Muscle of leg (tissue), 11 donors: ENCODE measurements around the gene ANGPTL8. TPM values are rescaled to one million over a fixed set of nuclear protein-coding genes. Genes with fewer than 3 reads are reported as not detected.

Experiments
- DNase-seq: peaks from one replicate; pipeline ENCODE4 v3.0.0; 2013
- H3K27ac ChIP-seq: one replicate; pipeline ENCODE4 v1.5.1; 2013; ENCODE audit warnings: mild to moderate bottlenecking, low read length, control low read depth
- H3K27me3 ChIP-seq: one replicate; pipeline ENCODE4 v1.6.1; 2013; ENCODE audit warnings: low read length; ENCODE audit not compliant: control insufficient read depth, insufficient read depth
- H3K36me3 ChIP-seq: one replicate; pipeline ENCODE4 v1.6.1; 2013; ENCODE audit warnings: low read length; ENCODE audit not compliant: control insufficient read depth, insufficient read depth
- H3K4me1 ChIP-seq: one replicate; pipeline ENCODE4 v1.6.1; 2013; ENCODE audit warnings: low read length; ENCODE audit not compliant: control insufficient read depth, insufficient read depth
- H3K4me3 ChIP-seq: one replicate; pipeline ENCODE4 v1.5.1; 2013; ENCODE audit warnings: low read length, control low read depth
- H3K9me3 ChIP-seq: replicated peaks from 2 replicates; pipeline ENCODE4 v1.6.1; 2013; ENCODE audit warnings: low read depth, low read length; ENCODE audit not compliant: control insufficient read depth
- WGBS: methylation state at CpG from one replicate; pipeline ENCODE4 v1.1.5; 2013; ENCODE audit warnings: missing lambda C conversion rate; ENCODE audit not compliant: insufficient coverage; 5-methylcytosine and 5-hydroxymethylcytosine counted together
- polyA plus RNA-seq, 8 donors: library from polyadenylated mRNA; unstranded; fragments of 120-200 nt; gene quantifications; one replicate each; pipeline versions ENCODE4 v1.2.1 to v1.2.3, GENCODE V29; 2013; ENCODE audit warnings: inconsistent platforms in 1 of 8, low replicate concordance in 1 of 8; ENCODE audit not compliant: insufficient read length in 8 of 8, insufficient read depth in 1 of 8
- total RNA-seq: library from RNA; stranded (reverse); fragments of 120-200 nt; gene quantifications from one replicate; pipeline ENCODE4 v1.2.4, GENCODE V29; 2013

Gene ANGPTL8
- total and polyA plus RNA-seq, 9 donors = 0.18 to 0.53 (median 0.44) TPM; not detected in 2

GRCh38 chr19:11269408-11269807 is 30.0 kb downstream of the ANGPTL8 start:
- DNase-seq = no peak
- WGBS = 40% methylated on average over 2 of the region's 7 CpGs
- H3K27ac ChIP-seq = peak overlapping the region; percentile 50

GRCh38 chr19:11273296-11273695 is 33.9 kb downstream of the ANGPTL8 start:
- no peak overlapping the region for H3K4me3 ChIP-seq
- DNase-seq = no peak
- H3K27ac ChIP-seq = no peak overlapping the region
- H3K36me3 ChIP-seq = no peaks in the 10 kb centered on the region
- H3K9me3 ChIP-seq = no peaks in the 10 kb centered on the region
- H3K27me3 ChIP-seq = no peaks in the 10 kb centered on the region
- WGBS = no CpG with 5 or more reads among the region's 2 CpGs
- peaks cover 11% of the 10 kb centered on the region for H3K4me1 ChIP-seq

More at GRCh38 chr19:11269408-11269807, 30.0 kb downstream of the ANGPTL8 start:
- Histone ChIP-seq H3K27me3 (no peaks in the 10 kb centered on the region), H3K36me3 (no peaks in the 10 kb centered on the region), H3K4me3 (no peak overlapping the region), H3K9me3 (no peaks in the 10 kb centered on the region), H3K4me1 (peaks cover 24% of the 10 kb centered on the region)

DNA sequence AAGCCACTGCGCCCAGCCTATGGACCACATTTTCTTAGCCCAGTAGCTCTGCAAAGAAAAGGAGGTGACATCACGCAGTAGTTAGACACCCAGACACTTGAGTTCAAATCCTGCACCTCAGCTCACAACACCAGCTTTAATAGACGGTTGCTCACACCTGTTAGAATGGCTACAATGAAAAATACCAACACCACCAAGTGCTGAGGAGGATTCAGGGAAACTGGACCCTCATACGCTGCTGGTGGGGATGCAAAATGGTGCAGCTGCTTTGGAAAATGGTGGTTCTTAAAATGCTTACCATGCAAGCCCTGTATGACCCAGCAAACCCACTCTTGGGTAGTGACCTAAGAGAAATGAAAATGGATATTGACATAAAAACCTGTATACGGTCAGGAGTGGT is 34.6 kb downstream of the ANGPTL8 start:
- Histone ChIP-seq H3K27ac (no peak overlapping the region), H3K4me1 (peaks cover 5% of the 10 kb centered on the region), H3K9me3 (no peaks in the 10 kb centered on the region), H3K27me3 (no peaks in the 10 kb centered on the region), H3K4me3 (no peak overlapping the region), H3K36me3 (no peaks in the 10 kb centered on the region)
- no peak for DNase-seq
- 96% methylated on average over 2 of the region's 5 CpGs for WGBS

DNA sequence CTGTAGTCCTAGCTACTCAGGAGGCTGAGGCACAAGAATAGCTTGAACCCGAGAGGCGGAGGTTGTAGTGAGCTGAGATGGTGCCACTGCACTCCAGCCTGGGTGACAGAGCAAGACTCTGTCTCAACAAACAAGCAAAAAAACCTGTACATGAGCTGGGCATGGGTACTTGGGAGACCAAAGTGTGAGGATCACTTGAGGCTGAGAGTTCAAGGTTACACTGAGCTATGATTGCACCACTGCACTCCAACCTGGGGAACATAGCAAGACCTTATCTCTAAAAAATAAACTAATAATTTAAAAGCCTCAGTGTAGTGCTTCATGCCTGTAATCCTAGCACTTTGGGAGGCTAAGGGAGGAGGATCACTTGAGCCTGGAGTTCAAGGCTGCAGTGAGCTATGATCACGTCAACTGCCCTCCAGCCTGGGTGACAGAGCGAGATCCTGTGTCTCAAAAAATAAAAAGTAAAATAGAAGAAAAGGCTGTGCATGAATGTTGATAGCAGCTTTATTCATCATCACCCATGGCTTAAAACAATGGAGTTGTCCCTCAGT is 35.2 kb downstream of the ANGPTL8 start:
- Histone ChIP-seq H3K4me3 (no peak overlapping the region), H3K27ac (no peak overlapping the region), H3K4me1 (no peaks in the 10 kb centered on the region), H3K9me3 (no peaks in the 10 kb centered on the region), H3K36me3 (no peaks in the 10 kb centered on the region), H3K27me3 (no peaks in the 10 kb centered on the region)
- WGBS = 100% methylated on average over 2 of the region's 4 CpGs
- DNase-seq = no peak

GRCh38 chr19:11278670-11279069 is 39.3 kb downstream of the ANGPTL8 start:
- no peak for DNase-seq
- no peaks in the 10 kb centered on the region for H3K36me3 ChIP-seq
- WGBS = 100% methylated on average over 1 of the region's 6 CpGs
- peaks cover 3% of the 10 kb centered on the region for H3K4me1 ChIP-seq
- no peak overlapping the region for H3K27ac ChIP-seq
- H3K27me3 ChIP-seq = no peaks in the 10 kb centered on the region
- H3K9me3 ChIP-seq = no peaks in the 10 kb centered on the region
- H3K4me3 ChIP-seq = no peak overlapping the region

GRCh38 chr19:11279505-11280236 is 40.3 kb downstream of the ANGPTL8 start:
- Histone ChIP-seq H3K9me3 (no peaks in the 10 kb centered on the region), H3K36me3 (no peaks in the 10 kb centered on the region), H3K27ac (peak overlapping the region; percentile 17), H3K4me1 (peaks cover 6% of the 10 kb centered on the region), H3K27me3 (no peaks in the 10 kb centered on the region), H3K4me3 (no peak overlapping the region)
- WGBS = 57% methylated on average over 1 of the region's 5 CpGs
- no peak for DNase-seq

GRCh38 chr19:11281356-11282049 is 42.1 kb downstream of the ANGPTL8 start:
- H3K9me3 ChIP-seq = no peaks in the 10 kb centered on the region
- H3K4me3 ChIP-seq = no peak overlapping the region
- H3K27ac ChIP-seq = peak overlapping the region; percentile 20
- H3K27me3 ChIP-seq = no peaks in the 10 kb centered on the region
- WGBS = 27% methylated on average over 4 of the region's 11 CpGs
- DNase-seq = peak; percentile 50
- no peaks in the 10 kb centered on the region for H3K36me3 ChIP-seq
- peaks cover 6% of the 10 kb centered on the region for H3K4me1 ChIP-seq

DNA sequence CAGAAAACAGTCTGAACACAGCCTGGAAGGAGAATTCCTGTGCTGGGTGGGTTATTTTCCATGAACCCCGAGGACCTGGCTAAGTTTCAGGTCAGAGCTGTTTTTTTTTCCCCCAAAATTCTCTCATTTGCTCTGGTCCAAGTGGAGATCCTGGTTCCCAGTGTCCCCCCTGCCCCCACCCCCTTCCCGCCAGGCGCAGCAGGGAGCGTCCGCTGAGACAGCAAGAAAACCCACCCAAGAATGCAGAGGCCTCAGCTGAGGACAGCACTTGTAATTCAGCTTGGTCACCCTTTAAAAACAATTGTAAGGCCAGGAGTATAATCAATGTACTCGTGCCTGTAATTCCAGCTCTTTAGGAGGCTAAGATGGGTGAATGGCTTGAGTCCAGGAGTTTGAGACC is 45.1 kb downstream of the ANGPTL8 start:
- peak overlapping the region; percentile 51 for H3K27ac ChIP-seq
- peak; percentile 51 for DNase-seq

DNA sequence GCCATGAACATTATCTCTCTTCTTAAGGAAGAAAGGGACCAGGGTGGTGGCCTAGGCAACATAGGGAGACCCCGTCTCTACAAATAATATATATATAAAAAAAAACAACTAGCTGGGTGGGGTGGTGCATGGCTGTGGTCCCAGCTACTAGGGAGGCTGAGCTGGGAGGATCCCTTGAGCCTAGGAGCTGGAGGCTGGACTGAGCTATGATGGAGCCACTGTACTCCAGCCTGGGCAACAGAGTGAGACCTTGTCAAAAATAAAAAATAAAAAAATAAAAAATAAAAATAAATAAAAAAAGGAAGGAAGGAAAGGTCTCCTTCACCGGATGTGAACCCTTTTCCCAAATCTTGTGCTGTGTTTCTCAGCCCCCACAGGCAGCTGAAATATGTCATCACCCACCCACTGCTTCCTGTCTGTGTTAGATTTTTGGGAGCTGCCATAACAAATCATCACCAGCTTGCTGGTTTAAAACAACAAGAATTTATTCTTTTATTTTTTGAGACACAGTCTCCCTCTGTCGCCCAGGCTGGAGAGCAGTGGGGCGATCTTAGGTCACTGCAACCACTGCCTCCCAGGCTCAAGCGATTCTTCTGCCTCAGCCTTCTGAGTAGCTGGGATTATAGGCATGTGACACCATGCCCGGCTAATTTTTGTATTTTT is 47.0 kb downstream of the ANGPTL8 start:
- H3K27me3 ChIP-seq = no peaks in the 10 kb centered on the region
- H3K36me3 ChIP-seq = no peaks in the 10 kb centered on the region
- 80% methylated on average over 1 of the region's 6 CpGs for WGBS
- H3K4me3 ChIP-seq = no peak overlapping the region
- peak; percentile 69 for DNase-seq
- H3K4me1 ChIP-seq = peaks cover 5% of the 10 kb centered on the region
- H3K9me3 ChIP-seq = no peaks in the 10 kb centered on the region
- H3K27ac ChIP-seq = no peak overlapping the region

More for the DNA sequence above, 45.1 kb downstream of the ANGPTL8 start:
- no peaks in the 10 kb centered on the region for H3K36me3 ChIP-seq
- no peaks in the 10 kb centered on the region for H3K27me3 ChIP-seq
- peaks cover 8% of the 10 kb centered on the region for H3K4me1 ChIP-seq
- WGBS = 35% methylated on average over 4 of the region's 6 CpGs
- H3K4me3 ChIP-seq = no peak overlapping the region
- no peaks in the 10 kb centered on the region for H3K9me3 ChIP-seq

GRCh38 chr19:11288349-11288748 is 48.9 kb downstream of the ANGPTL8 start:
- WGBS = 67% methylated on average over 1 of the region's 7 CpGs
- Histone ChIP-seq H3K27me3 (no peaks in the 10 kb centered on the region), H3K27ac (no peak overlapping the region), H3K4me1 (peaks cover 6% of the 10 kb centered on the region), H3K9me3 (no peaks in the 10 kb centered on the region), H3K36me3 (no peaks in the 10 kb centered on the region), H3K4me3 (no peak overlapping the region)
- DNase-seq = no peak
